ENCODE results near the gene DOCK2.

GRCh38 chr5:169772688-169773087 is 135.6 kb downstream of the DOCK2 start:
- no peak for TF ChIP-seq CTCF (IDR thresholded peaks at IDR 0.05; ENCODE audit: extremely low read depth in 1 of 2, insufficient read depth in 1 of 2, low read depth in 1 of 2, low read length in 2 of 2)
- no peak for TF ChIP-seq FOS (IDR thresholded peaks at IDR 0.05; ENCODE audit: borderline replicate concordance, insufficient read depth, low read length)
- no peak for TF ChIP-seq POLR2A (IDR thresholded peaks at IDR 0.05; ENCODE audit: low read depth, low read length)
- no peak for TF ChIP-seq POLR2AphosphoS5 (IDR thresholded peaks at IDR 0.05; ENCODE audit: insufficient read depth, low read depth, low read length)
